ENCODE results near the gene RGS5. TPM values are rescaled to one million over a fixed set of nuclear protein-coding genes. Genes with fewer than 3 reads are reported as not detected.
"Not testable (repeated sequence)": the region's sequence is repeated elsewhere in the genome, so short reads cannot be mapped to it uniquely, and the experiment has no call there.

RGS5 gene
- total and polyA plus RNA-seq, 2 donors (not counting 3 experiments of a cell fraction or from before 2014, with no cell fraction given), result 287 to 770 TPM

GRCh38 chr1:163248064-163248463 lies 45.3 kb upstream of the RGS5 start:
- no peak for DNase-seq (ENCODE audit: low read depth, low spot score)
- Histone ChIP-seq H3K27ac (ENCODE audit: insufficient read depth, low read depth, low read length) (no peak overlapping the region), H3K9me3 (replicated peaks; ENCODE audit: control insufficient read depth, insufficient read depth, low read length) (no peaks in the 10 kb centered on the region), H3K79me2 (ENCODE audit: control insufficient read depth, insufficient read depth, low read length) (no peaks in the 10 kb centered on the region), H3K9me1 (replicated peaks; ENCODE audit: control insufficient read depth, extremely low read depth, insufficient read depth, low read length) (no peaks in the 10 kb centered on the region), H3K4me3 (replicated peaks in 1 of 3; ENCODE audit: insufficient read depth in 1 of 3, low read depth in 1 of 3, low read length in 3 of 3) (no peak overlapping the region), H2AFZ (ENCODE audit: low read depth, low read length) (no peak overlapping the region), H3K27me3 (ENCODE audit: control insufficient read depth in 2 of 2, insufficient read depth in 2 of 2, low read length in 2 of 2) (no peaks in the 10 kb centered on the region), H4K20me1 (replicated peaks; ENCODE audit: control insufficient read depth, extremely low read depth, insufficient read depth, low read length) (no peaks in the 10 kb centered on the region), H3K4me1 (ENCODE audit: control insufficient read depth, extremely low read depth, insufficient read depth, low read length) (no peaks in the 10 kb centered on the region), H3K9ac (replicated peaks; ENCODE audit: extremely low read depth, insufficient read depth, low read length) (no peak overlapping the region), H3K36me3 (ENCODE audit: control insufficient read depth in 2 of 2, extremely low read depth in 1 of 2, insufficient read depth in 2 of 2, low read length in 2 of 2) (no peaks in the 10 kb centered on the region), H3K4me2 (ENCODE audit: insufficient read depth, low read length) (no peak overlapping the region)
- dilution Hi-C loops (cut with MboI; ENCODE audit: extremely low pct_ligation_motif_present, low sequenced_read_pairs) (no loop called here), intact Hi-C loops (cut with micrococcal nuclease) (no loop called here)
- no TSS peak for BruUV-seq (replicated peaks)
- FAIRE-seq, result no peak
- ChIA-PET CTCF (interaction anchor here (1.1 to 1.4 kb wide), 2 partner anchors 10 to 19 kb away, joined by 3 to 4 read pairs; no protein-coding TSS in a partner anchor), POLR2A (no interaction called here)
- no peak for TF ChIP-seq JUN (IDR thresholded peaks at IDR 0.05; ENCODE audit: borderline replicate concordance, insufficient read depth, insufficient read length, low read depth)

DNA sequence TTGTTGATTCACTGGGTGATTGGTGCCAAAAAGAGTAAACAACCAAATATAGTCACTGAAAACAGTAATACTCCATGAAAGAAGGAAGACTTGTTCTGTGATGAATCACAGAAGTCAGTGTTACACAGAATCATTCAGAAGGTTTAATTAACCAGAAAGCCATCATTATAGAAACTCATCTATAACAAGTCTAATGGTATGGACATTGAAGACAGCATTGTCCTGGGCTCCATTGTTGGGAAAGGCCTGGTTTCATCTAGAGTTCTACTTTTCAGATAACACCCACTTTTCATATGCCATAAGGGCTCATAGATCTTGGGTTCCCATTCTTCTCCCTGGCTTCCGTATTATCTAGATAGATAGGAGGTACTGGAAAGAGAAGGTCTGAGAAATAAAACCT lies 41.9 kb upstream of the RGS5 start:
- H3K4me3 ChIP-seq (replicated peaks in 1 of 3; ENCODE audit: insufficient read depth in 1 of 3, low read depth in 1 of 3, low read length in 3 of 3); H3K4me1 ChIP-seq (ENCODE audit: control insufficient read depth, extremely low read depth, insufficient read depth, low read length); H3K79me2 ChIP-seq (ENCODE audit: control insufficient read depth, insufficient read depth, low read length); BruUV-seq (replicated peaks); H3K9me3 ChIP-seq (replicated peaks; ENCODE audit: control insufficient read depth, insufficient read depth, low read length); H2AFZ ChIP-seq (ENCODE audit: low read depth, low read length); H3K27ac ChIP-seq (ENCODE audit: insufficient read depth, low read depth, low read length); FAIRE-seq; H3K9me1 ChIP-seq (replicated peaks; ENCODE audit: control insufficient read depth, extremely low read depth, insufficient read depth, low read length); intact Hi-C loops (cut with micrococcal nuclease); H3K4me2 ChIP-seq (ENCODE audit: insufficient read depth, low read length); dilution Hi-C loops (cut with MboI; ENCODE audit: extremely low pct_ligation_motif_present, low sequenced_read_pairs); H3K36me3 ChIP-seq (ENCODE audit: control insufficient read depth in 2 of 2, extremely low read depth in 1 of 2, insufficient read depth in 2 of 2, low read length in 2 of 2); DNase-seq (ENCODE audit: low read depth, low spot score); H3K27me3 ChIP-seq (ENCODE audit: control insufficient read depth in 2 of 2, insufficient read depth in 2 of 2, low read length in 2 of 2); CTCF ChIA-PET; H4K20me1 ChIP-seq (replicated peaks; ENCODE audit: control insufficient read depth, extremely low read depth, insufficient read depth, low read length); H3K9ac ChIP-seq (replicated peaks; ENCODE audit: extremely low read depth, insufficient read depth, low read length): not testable (repeated sequence)
- POLR2A ChIA-PET, result interaction anchor here (0.7 kb wide), 1 partner anchor 14 kb away, joined by 4 read pairs; no protein-coding TSS in a partner anchor
